HCT116 (cell line): ENCODE data around the gene PLEKHH2. TPM values are rescaled to one million over a fixed set of nuclear protein-coding genes. Genes with fewer than 3 reads are reported as not detected.

Experiments
- ATAC-seq: fragments of 200-7000 bp; cut with Tn5 transposase; 2 replicates; pipeline ENCODE4 v1.9.1; 2020; ENCODE audit warnings: mild to moderate bottlenecking, moderate library complexity
- BruUV-seq: library from RNA; stranded (reverse); fragments of 400-500 nt; replicated peaks from 2 replicates; lab custom pipeline; 2021; lab: Mats Ljungman, UMichigan
- CTCF ChIA-PET: fragments of 300-600 bp; sonication (Branson Sonifier 250); formaldehyde crosslinking; loops from one replicate; lab custom pipeline; 2021; ENCODE audit warnings: antibody characterized with exemption; lab: Charles Lee
- POLR2A ChIA-PET: fragments of 300-600, 350-600 bp; sonication (Branson Sonifier 250); formaldehyde crosslinking; loops from one replicate; lab custom pipeline; 2021; ENCODE audit warnings: antibody characterized with exemption; lab: Charles Lee
- RAD21 ChIA-PET, 2 experiments: fragments of 300-600 bp; sonication (Branson Sonifier 250); formaldehyde crosslinking; loops; one replicate each; lab custom pipeline; 2023; ENCODE audit warnings: low total read pairs in 2 of 2; ENCODE audit not compliant: uncharacterized antibody in 2 of 2, unreplicated experiment in 2 of 2, low non-redundant PET in 1 of 2; lab: Charles Lee
- DNase-seq: peaks from one replicate; pipeline ENCODE4 v3.0.0-alpha.2; 2010; ENCODE audit warnings: low read depth, low spot score
- H2AFZ ChIP-seq: fragments of 200-600 bp; shearing (Covaris generic), sonication (generic); 2 replicates; pipeline ENCODE4 v1.6.1; 2017; ENCODE audit warnings: low read depth, mixed run types, mixed read lengths, antibody characterized with exemption, low read length; ENCODE audit not compliant: poor library complexity, severe bottlenecking
- H3K27ac ChIP-seq: 2 replicates; pipeline ENCODE4 v1.5.1; 2012; ENCODE audit warnings: low read depth, low read length
- H3K27me3 ChIP-seq: fragments of 200-600 bp; sonication (generic); 2 replicates; pipeline ENCODE4 v1.6.1; 2016; ENCODE audit warnings: mixed run types, low read length, mixed read lengths; ENCODE audit not compliant: insufficient read depth
- H3K36me3 ChIP-seq, 2 experiments: fragments of 200-500 bp in 1 of 2; fragments of 200-600 bp in 1 of 2; sonication (Bioruptor generic) in 1 of 2; sonication (generic) in 1 of 2; 2 replicates each; pipeline versions ENCODE4 v1.5.1 to v1.6.1; 2014 to 2016; ENCODE audit warnings: low read length in 2 of 2, inconsistent platforms in 1 of 2, mixed read lengths in 1 of 2, mixed run types in 1 of 2; ENCODE audit not compliant: insufficient read depth in 2 of 2, control insufficient read depth in 1 of 2
- H3K4me1 ChIP-seq, 2 experiments: fragments of 200-600 bp in 1 of 2; sonication (generic) in 1 of 2; 2 replicates each; pipeline versions ENCODE4 v1.5.1 to v1.6.1; 2012 to 2017; ENCODE audit warnings: low read length in 2 of 2, inconsistent platforms in 1 of 2, mild to moderate bottlenecking in 1 of 2, mixed read lengths in 1 of 2, mixed run types in 1 of 2, moderate library complexity in 1 of 2; ENCODE audit not compliant: insufficient read depth in 2 of 2, control insufficient read depth in 1 of 2
- H3K4me2 ChIP-seq: fragments of 200-600 bp; sonication (generic); 2 replicates; pipeline ENCODE4 v1.6.1; 2017; ENCODE audit warnings: mixed run types, low read length, mixed read lengths
- H3K4me3 ChIP-seq, 2 experiments: fragments of 200-600 bp in 1 of 2; sonication (generic) in 1 of 2; replicated peaks in 1 of 2; 2 replicates each; pipeline ENCODE4 v1.5.1; 2011 to 2016; ENCODE audit warnings: low read length in 2 of 2, control low read depth in 1 of 2, low read depth in 1 of 2, mild to moderate bottlenecking in 1 of 2, mixed read lengths in 1 of 2, mixed run types in 1 of 2
- H3K79me2 ChIP-seq: fragments of 200-600 bp; sonication (generic); 2 replicates; pipeline ENCODE4 v1.6.1; 2017; ENCODE audit warnings: mild to moderate bottlenecking, mixed run types, low read length, moderate library complexity, mixed read lengths; ENCODE audit not compliant: insufficient read depth
- H3K9ac ChIP-seq: fragments of 200-600 bp; sonication (generic); 2 replicates; pipeline ENCODE4 v1.6.1; 2016; ENCODE audit warnings: low read length, mixed read lengths
- H3K9me2 ChIP-seq: fragments of 200-600 bp; sonication (generic), shearing (Covaris generic); 2 replicates; pipeline ENCODE4 v1.6.1; 2017; ENCODE audit warnings: mixed run types, mild to moderate bottlenecking, moderate library complexity; ENCODE audit not compliant: insufficient read depth
- H3K9me3 ChIP-seq, 2 experiments: fragments of 200-500 bp in 1 of 2; fragments of 200-600 bp in 1 of 2; sonication (Bioruptor generic) in 1 of 2; sonication (generic) in 1 of 2; 2 replicates each; pipeline ENCODE4 v1.6.1; 2014 to 2017; ENCODE audit warnings: low read length in 2 of 2, mixed read lengths in 2 of 2, inconsistent platforms in 1 of 2, low read depth in 1 of 2, mild to moderate bottlenecking in 1 of 2, mixed run types in 1 of 2, moderate library complexity in 1 of 2; ENCODE audit not compliant: control insufficient read depth in 1 of 2, insufficient read depth in 1 of 2
- H4K20me1 ChIP-seq: fragments of 200-600 bp; sonication (generic), shearing (Covaris generic); 2 replicates; pipeline ENCODE4 v1.6.1; 2017; ENCODE audit warnings: mixed run types, mild to moderate bottlenecking, moderate library complexity; ENCODE audit not compliant: insufficient read depth
- CEBPB ChIP-seq: IDR thresholded peaks from 2 replicates; pipeline ENCODE4 v1.6.1; 2012; ENCODE audit warnings: low read depth
- ELF1 ChIP-seq: IDR thresholded peaks from 2 replicates; pipeline ENCODE4 v1.6.1; 2012; ENCODE audit warnings: low read depth, borderline replicate concordance
- EZH2 ChIP-seq: fragments of 200-600 bp; sonication (generic); IDR thresholded peaks from 2 replicates; pipeline ENCODE4 v1.6.1; 2017; ENCODE audit warnings: antibody characterized with exemption, mixed run types
- RAD21 ChIP-seq: IDR thresholded peaks from 2 replicates; pipeline ENCODE4 v1.6.1; 2012; ENCODE audit warnings: low read depth, mild to moderate bottlenecking
- ZFX ChIP-seq: fragments of 450-650 bp; IDR thresholded peaks from 2 replicates; pipeline ENCODE4 v1.6.1; 2017
- intact Hi-C: fragments of 100-400 bp; cut with micrococcal nuclease; formaldehyde crosslinking; loops from 2 replicates; pipeline ENCODE4 v1.10.0; 2022
- total RNA-seq: library from RNA; stranded (reverse); gene quantifications from one replicate; pipeline ENCODE4 v1.2.1, GENCODE V29; 2021; ENCODE audit not compliant: unreplicated experiment
- TF ChIP-seq, protein P1 (sequence below), 3 experiments: fragments of 200-600 bp in 1 of 3; sonication (generic) in 1 of 3; IDR thresholded peaks in 2 of 3; conservative IDR thresholded peaks in 1 of 3; 2 replicates each; pipeline ENCODE4 v1.5.1; 2012 to 2017; ENCODE audit warnings: low read depth in 2 of 3, low read length in 2 of 3, antibody characterized with exemption in 1 of 3, borderline replicate concordance in 1 of 3, control low read depth in 1 of 3, mild to moderate bottlenecking in 1 of 3, mixed read lengths in 1 of 3, mixed run types in 1 of 3, moderate library complexity in 1 of 3; ENCODE audit not compliant: insufficient read depth in 1 of 3
- TF ChIP-seq, protein P2 (sequence below): IDR thresholded peaks from 2 replicates; pipeline ENCODE4 v1.6.1; 2011; ENCODE audit warnings: mild to moderate bottlenecking, low read length, moderate library complexity; ENCODE audit not compliant: insufficient replicate concordance; ENCODE audit errors: extremely low read depth

PLEKHH2 gene
- total RNA-seq, 1 experiment from 2014 or later, result 7.8 TPM

DNA sequence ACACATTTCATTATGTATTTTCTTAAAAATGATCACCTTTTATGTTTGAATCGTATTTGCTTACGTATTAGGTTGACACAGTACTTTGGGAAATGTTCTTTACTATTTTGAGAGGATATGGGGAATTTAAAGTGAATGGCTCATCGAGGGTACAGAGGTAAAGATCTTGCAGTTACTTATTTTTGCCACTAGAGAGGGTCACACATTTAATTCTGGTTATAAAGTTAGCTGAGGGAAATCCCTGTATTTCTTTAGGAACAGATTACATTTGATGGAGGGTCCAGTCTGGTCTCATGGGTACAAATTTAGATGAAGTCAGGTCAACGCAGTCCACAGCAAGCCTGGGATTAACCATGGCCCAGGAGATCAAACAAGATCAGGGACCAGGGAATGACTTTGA, 161.2 kb downstream of the PLEKHH2 start:
- intact Hi-C loops, result no loop called here
- ChIA-PET POLR2A (no interaction called here), RAD21 (no interaction called here), CTCF (interaction anchor here (0.7 to 1.2 kb wide), 2 partner anchors 9 to 193 kb away, joined by 3 read pairs; no protein-coding TSS in a partner anchor)
- Histone ChIP-seq H4K20me1 (no peaks in the 10 kb centered on the region), H3K27ac (no peak overlapping the region), H3K9me2 (no peaks in the 10 kb centered on the region), H3K36me3 (no peaks in the 10 kb centered on the region), H2AFZ (no peak overlapping the region), H3K4me2 (no peak overlapping the region), H3K9ac (no peak overlapping the region), H3K79me2 (no peaks in the 10 kb centered on the region), H3K4me3 (no peak overlapping the region), H3K9me3 (no peaks in the 10 kb centered on the region), H3K4me1 (no peaks in the 10 kb centered on the region), H3K27me3 (no peaks in the 10 kb centered on the region)
- TF ChIP-seq RAD21 (peak; percentile 37; the same call in 1 of the 2 replicates), ELF1 (no peak)
- TF ChIP-seq, protein P1, sequence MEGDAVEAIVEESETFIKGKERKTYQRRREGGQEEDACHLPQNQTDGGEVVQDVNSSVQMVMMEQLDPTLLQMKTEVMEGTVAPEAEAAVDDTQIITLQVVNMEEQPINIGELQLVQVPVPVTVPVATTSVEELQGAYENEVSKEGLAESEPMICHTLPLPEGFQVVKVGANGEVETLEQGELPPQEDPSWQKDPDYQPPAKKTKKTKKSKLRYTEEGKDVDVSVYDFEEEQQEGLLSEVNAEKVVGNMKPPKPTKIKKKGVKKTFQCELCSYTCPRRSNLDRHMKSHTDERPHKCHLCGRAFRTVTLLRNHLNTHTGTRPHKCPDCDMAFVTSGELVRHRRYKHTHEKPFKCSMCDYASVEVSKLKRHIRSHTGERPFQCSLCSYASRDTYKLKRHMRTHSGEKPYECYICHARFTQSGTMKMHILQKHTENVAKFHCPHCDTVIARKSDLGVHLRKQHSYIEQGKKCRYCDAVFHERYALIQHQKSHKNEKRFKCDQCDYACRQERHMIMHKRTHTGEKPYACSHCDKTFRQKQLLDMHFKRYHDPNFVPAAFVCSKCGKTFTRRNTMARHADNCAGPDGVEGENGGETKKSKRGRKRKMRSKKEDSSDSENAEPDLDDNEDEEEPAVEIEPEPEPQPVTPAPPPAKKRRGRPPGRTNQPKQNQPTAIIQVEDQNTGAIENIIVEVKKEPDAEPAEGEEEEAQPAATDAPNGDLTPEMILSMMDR (IDR thresholded peaks at IDR 0.05 in 2 of 3, conservative IDR thresholded peaks at IDR 0.05 in 1 of 3; ENCODE audit: borderline replicate concordance in 1 of 3, insufficient read depth in 1 of 3, low read depth in 2 of 3, low read length in 2 of 3), result peak in 1 of 3 experiments; percentile 54; a peak in 2 of 6 replicates
- no TSS peak for BruUV-seq
- DNase-seq, result no peak
- peak; percentile 74 for ATAC-seq

DNA sequence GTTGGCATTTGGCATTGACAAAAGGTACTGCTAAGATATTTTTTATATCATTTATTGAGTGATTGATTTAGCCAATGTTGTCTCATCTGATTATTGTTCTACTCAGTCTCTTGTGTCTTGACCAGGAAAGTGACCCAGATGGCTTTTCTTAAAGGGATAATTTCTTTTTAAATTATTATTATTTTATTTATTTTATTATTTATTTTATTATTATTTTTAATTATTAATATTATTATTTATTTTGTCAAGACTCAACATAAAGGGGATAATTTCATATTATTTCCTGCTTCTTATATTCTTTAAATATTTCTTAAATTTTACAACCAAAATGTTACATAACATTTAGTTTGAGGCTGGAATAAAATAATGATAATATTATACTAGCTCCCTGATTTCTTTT, 163.8 kb downstream of the PLEKHH2 start:
- no peaks in the 10 kb centered on the region for H3K79me2 ChIP-seq
- no peak overlapping the region for H3K9ac ChIP-seq
- no peaks in the 10 kb centered on the region for H3K27me3 ChIP-seq
- intact Hi-C loops, result no loop called here
- no peaks in the 10 kb centered on the region for H3K9me3 ChIP-seq
- no peaks in the 10 kb centered on the region for H3K9me2 ChIP-seq
- RAD21 ChIA-PET, result interaction anchor here in 1 of 2 experiments (0.6 kb wide), 1 partner anchor 19 kb away, joined by 6 read pairs; no protein-coding TSS in a partner anchor
- no peak for DNase-seq
- no peaks in the 10 kb centered on the region for H4K20me1 ChIP-seq
- CTCF ChIA-PET, result no interaction called here
- no peak overlapping the region for H3K4me2 ChIP-seq
- no peak for TF ChIP-seq EZH2
- no peak for TF ChIP-seq CEBPB
- no peak for TF ChIP-seq ZFX
- TF ChIP-seq, protein P2, sequence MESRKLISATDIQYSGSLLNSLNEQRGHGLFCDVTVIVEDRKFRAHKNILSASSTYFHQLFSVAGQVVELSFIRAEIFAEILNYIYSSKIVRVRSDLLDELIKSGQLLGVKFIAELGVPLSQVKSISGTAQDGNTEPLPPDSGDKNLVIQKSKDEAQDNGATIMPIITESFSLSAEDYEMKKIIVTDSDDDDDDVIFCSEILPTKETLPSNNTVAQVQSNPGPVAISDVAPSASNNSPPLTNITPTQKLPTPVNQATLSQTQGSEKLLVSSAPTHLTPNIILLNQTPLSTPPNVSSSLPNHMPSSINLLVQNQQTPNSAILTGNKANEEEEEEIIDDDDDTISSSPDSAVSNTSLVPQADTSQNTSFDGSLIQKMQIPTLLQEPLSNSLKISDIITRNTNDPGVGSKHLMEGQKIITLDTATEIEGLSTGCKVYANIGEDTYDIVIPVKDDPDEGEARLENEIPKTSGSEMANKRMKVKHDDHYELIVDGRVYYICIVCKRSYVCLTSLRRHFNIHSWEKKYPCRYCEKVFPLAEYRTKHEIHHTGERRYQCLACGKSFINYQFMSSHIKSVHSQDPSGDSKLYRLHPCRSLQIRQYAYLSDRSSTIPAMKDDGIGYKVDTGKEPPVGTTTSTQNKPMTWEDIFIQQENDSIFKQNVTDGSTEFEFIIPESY, result no peak
- no peaks in the 10 kb centered on the region for H3K36me3 ChIP-seq
- H3K27ac ChIP-seq, result no peak overlapping the region
- ATAC-seq, result no peak
- POLR2A ChIA-PET, result no interaction called here
- H2AFZ ChIP-seq, result no peak overlapping the region
- H3K4me1 ChIP-seq, result no peaks in the 10 kb centered on the region
- BruUV-seq, result no TSS peak
- no peak overlapping the region for H3K4me3 ChIP-seq
